Measurements from ENCODE around the gene DMD.

DMD gene

DNA sequence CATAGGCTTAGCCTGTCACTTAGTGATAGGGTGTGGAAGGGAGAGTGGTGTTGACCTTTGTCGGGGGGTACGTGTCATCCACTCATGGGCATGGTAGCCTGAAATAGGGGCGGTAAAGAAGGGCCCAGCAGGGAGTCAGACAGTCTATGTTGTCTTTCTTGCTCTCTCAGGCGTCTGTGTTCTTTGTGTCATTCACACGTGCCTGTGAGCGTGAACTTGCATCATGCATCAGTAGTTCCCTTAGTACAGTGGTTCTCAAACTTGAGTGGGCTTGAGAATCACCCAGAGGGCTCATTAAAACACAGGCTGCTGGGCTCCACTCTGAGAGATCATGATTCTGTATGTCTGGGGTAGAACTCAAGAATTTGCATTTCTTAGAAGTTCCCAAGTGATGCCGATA lies 1688.6 kb downstream of the DMD start:
- no peak for TF ChIP-seq POLR2A (IDR thresholded peaks at IDR 0.05; ENCODE audit: extremely low read depth, insufficient read length)
- TF ChIP-seq, protein P1, sequence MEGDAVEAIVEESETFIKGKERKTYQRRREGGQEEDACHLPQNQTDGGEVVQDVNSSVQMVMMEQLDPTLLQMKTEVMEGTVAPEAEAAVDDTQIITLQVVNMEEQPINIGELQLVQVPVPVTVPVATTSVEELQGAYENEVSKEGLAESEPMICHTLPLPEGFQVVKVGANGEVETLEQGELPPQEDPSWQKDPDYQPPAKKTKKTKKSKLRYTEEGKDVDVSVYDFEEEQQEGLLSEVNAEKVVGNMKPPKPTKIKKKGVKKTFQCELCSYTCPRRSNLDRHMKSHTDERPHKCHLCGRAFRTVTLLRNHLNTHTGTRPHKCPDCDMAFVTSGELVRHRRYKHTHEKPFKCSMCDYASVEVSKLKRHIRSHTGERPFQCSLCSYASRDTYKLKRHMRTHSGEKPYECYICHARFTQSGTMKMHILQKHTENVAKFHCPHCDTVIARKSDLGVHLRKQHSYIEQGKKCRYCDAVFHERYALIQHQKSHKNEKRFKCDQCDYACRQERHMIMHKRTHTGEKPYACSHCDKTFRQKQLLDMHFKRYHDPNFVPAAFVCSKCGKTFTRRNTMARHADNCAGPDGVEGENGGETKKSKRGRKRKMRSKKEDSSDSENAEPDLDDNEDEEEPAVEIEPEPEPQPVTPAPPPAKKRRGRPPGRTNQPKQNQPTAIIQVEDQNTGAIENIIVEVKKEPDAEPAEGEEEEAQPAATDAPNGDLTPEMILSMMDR (IDR thresholded peaks at IDR 0.05; ENCODE audit: low read depth, low read length): no peak
- TF ChIP-seq, protein P2, sequence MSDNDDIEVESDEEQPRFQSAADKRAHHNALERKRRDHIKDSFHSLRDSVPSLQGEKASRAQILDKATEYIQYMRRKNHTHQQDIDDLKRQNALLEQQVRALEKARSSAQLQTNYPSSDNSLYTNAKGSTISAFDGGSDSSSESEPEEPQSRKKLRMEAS (IDR thresholded peaks at IDR 0.05; ENCODE audit: low read depth, low read length): no peak
- no peak for TF ChIP-seq MYC (IDR thresholded peaks at IDR 0.05; ENCODE audit: low read depth, low read length)
- DNase-seq (ENCODE audit: low read depth): no peak
- no peak overlapping the region for H3K4me3 ChIP-seq (ENCODE audit: low read depth, low read length)

DNA sequence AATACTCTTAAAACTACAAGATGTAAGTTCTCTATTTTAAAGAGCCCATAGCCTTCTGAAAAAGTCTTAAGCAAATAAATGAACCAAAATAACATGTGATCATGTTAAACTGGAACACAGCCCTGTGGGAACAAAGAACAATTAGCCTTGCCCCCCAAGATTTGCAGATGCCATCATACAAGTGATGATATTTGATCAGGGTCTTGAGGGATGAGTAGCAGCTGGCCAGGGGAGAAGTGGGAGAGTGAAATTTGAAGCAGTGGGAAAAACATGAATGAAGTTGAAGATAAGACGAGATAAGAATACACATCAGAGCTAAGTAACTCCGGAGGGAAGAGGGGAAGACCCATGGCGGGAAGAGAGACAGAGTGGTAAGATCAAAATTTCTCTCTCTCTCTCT lies 1689.4 kb downstream of the DMD start:
- H3K4me3 ChIP-seq (ENCODE audit: low read depth, low read length): no peak overlapping the region
- TF ChIP-seq, protein P1 (IDR thresholded peaks at IDR 0.05; ENCODE audit: low read depth, low read length): no peak
- TF ChIP-seq MYC (IDR thresholded peaks at IDR 0.05; ENCODE audit: low read depth, low read length) (no peak), POLR2A (IDR thresholded peaks at IDR 0.05; ENCODE audit: extremely low read depth, insufficient read length) (no peak)
- TF ChIP-seq, protein P2 (IDR thresholded peaks at IDR 0.05; ENCODE audit: low read depth, low read length): no peak
- DNase-seq (ENCODE audit: low read depth): no peak

DNA sequence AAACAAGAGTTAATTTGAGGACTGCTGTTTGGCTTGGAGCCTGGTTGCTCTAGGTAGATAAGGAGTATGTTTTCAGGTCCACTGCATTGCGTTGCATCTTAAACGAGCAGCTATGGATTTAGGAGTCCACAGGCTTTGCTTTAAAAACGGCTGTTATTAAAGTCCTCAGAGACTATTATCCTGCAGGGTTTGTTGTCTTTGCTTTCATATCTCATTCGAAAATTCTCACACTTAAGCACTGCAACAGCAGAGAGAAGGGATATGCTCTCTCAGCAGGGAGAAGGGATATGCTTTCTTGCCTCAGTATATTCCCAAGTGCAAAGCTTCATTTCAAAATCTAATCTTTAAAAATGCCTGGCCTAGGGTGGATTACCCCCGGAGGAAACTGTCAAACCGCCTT lies 1694.8 kb downstream of the DMD start:
- no peak overlapping the region for H3K4me3 ChIP-seq (ENCODE audit: low read depth, low read length)
- no peak for DNase-seq (ENCODE audit: low read depth)
- TF ChIP-seq, protein P2 (IDR thresholded peaks at IDR 0.05; ENCODE audit: low read depth, low read length): no peak
- no peak for TF ChIP-seq MYC (IDR thresholded peaks at IDR 0.05; ENCODE audit: low read depth, low read length)

DNA sequence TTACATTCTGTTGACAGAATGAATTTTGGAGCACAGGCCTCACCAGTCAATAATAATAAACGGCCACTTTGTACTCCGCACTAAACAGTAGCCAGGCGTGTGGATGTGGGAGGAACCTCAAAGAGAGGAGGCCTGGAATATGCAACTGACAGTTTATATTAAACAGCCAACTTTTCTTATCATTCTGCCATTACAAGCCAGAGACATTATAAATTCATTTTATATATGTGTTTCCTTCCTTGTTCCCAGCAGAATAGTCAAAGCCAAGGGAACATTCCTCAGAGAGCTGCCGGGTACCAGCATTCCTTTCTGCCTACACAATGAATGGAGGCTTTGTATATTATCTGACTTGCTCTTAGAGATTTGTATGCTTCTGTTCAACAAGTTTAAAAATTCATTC lies 1703.0 kb downstream of the DMD start:
- DNase-seq (ENCODE audit: low read depth): no peak
- H3K4me3 ChIP-seq (ENCODE audit: low read depth, low read length): no peak overlapping the region
- TF ChIP-seq, protein P1 (IDR thresholded peaks at IDR 0.05; ENCODE audit: low read depth, low read length): no peak
- TF ChIP-seq MYC (IDR thresholded peaks at IDR 0.05; ENCODE audit: low read depth, low read length): no peak
- TF ChIP-seq, protein P2 (IDR thresholded peaks at IDR 0.05; ENCODE audit: low read depth, low read length): no peak

DNA sequence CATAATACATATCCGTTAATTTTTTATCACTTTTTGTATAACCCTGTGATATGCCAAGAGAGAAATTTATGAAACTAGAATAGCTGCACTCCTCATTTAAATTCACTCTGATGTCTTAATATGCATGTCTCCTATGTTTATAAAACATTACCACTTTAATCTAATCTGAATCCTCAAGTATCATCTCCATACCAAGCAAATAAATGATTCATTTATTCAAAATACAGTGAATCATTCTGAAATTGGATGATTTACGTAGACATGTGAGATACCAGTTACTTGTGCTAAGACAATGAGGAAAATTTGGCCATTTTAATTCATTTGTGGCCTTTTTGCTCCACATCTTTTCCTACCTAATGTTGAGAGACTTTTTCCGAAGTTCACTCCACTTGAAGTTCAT lies 1704.4 kb downstream of the DMD start:
- TF ChIP-seq POLR2A (IDR thresholded peaks at IDR 0.05; ENCODE audit: extremely low read depth, insufficient read length): no peak
- TF ChIP-seq, protein P1 (IDR thresholded peaks at IDR 0.05; ENCODE audit: low read depth, low read length): no peak
- TF ChIP-seq, protein P2 (IDR thresholded peaks at IDR 0.05; ENCODE audit: low read depth, low read length): no peak
- TF ChIP-seq MYC (IDR thresholded peaks at IDR 0.05; ENCODE audit: low read depth, low read length): no peak
- no peak for DNase-seq (ENCODE audit: low read depth)
- no peak overlapping the region for H3K4me3 ChIP-seq (ENCODE audit: low read depth, low read length)

DNA sequence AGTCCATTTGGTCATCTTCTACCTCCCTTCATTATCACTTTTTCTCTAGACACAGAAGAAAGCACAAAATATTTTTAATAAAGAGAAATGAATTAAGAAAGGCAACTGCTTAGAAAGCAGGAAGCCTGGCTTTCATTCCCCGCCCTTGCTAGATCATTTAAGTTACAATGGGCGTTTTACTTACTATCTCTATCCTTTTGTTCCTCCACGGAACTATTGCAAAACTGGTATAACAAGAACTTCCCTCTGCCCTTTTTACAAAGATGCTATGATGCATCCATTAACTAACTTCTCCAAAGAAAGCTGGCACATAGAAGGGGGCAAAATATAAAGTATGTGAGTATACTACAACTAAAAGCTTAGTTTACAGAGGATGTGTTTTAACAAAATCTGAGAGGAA lies 1705.0 kb downstream of the DMD start:
- no peak for DNase-seq (ENCODE audit: low read depth)
- TF ChIP-seq MYC (IDR thresholded peaks at IDR 0.05; ENCODE audit: low read depth, low read length) (no peak), POLR2A (IDR thresholded peaks at IDR 0.05; ENCODE audit: extremely low read depth, insufficient read length) (no peak)
- TF ChIP-seq, protein P1 (IDR thresholded peaks at IDR 0.05; ENCODE audit: low read depth, low read length): no peak
- TF ChIP-seq, protein P2 (IDR thresholded peaks at IDR 0.05; ENCODE audit: low read depth, low read length): no peak
- no peak overlapping the region for H3K4me3 ChIP-seq (ENCODE audit: low read depth, low read length)

All from NB4 (cell line).